WTC11 (cell line): ENCODE data around the gene TPX2.

Experiments
- ATF1 ChIP-seq: sonication (generic); formaldehyde crosslinking; IDR thresholded peaks from 2 replicates; pipeline ENCODE4 v1.8.1; 2023; ENCODE audit warnings: mild to moderate bottlenecking, moderate library complexity, missing genetic modification reagents
- CTCF ChIP-seq: fragments of 200-600 bp; IDR thresholded peaks from 2 replicates; pipeline ENCODE4 v1.8.0; 2022; ENCODE audit warnings: antibody characterized with exemption
- FOXK1 ChIP-seq: sonication (generic); formaldehyde crosslinking; IDR thresholded peaks from 2 replicates; pipeline ENCODE4 v1.8.0; 2022; ENCODE audit warnings: mild to moderate bottlenecking, moderate library complexity, missing genetic modification reagents
- FOXP1 ChIP-seq: sonication (generic); formaldehyde crosslinking; IDR thresholded peaks from 2 replicates; pipeline ENCODE4 v1.8.0; 2022; ENCODE audit warnings: missing genetic modification reagents, mild to moderate bottlenecking, moderate library complexity, borderline replicate concordance
- GABPB1 ChIP-seq: sonication (generic); formaldehyde crosslinking; IDR thresholded peaks from 2 replicates; pipeline ENCODE4 v1.8.1; 2023; ENCODE audit warnings: mild to moderate bottlenecking, missing genetic modification reagents
- MXD4 ChIP-seq: fragments of 250-450 bp; sonication (Bioruptor Pico); IDR thresholded peaks from 2 replicates; pipeline ENCODE4 v1.8.0; 2021; ENCODE audit warnings: mild to moderate bottlenecking, moderate library complexity, borderline replicate concordance
- MYBL2 ChIP-seq: sonication (generic); formaldehyde crosslinking; IDR thresholded peaks from 2 replicates; pipeline ENCODE4 v1.8.1; 2023; ENCODE audit warnings: mild to moderate bottlenecking, moderate library complexity, missing genetic modification reagents
- NR3C1 ChIP-seq: sonication (generic); formaldehyde crosslinking; conservative IDR thresholded peaks from 2 replicates; pipeline ENCODE4 v1.8.1; 2023; ENCODE audit warnings: low read depth, mild to moderate bottlenecking, missing genetic modification reagents
- TEAD1 ChIP-seq: sonication (generic); formaldehyde crosslinking; IDR thresholded peaks from 2 replicates; pipeline ENCODE4 v1.8.0; 2022; ENCODE audit warnings: mild to moderate bottlenecking, missing genetic modification reagents
- USF2 ChIP-seq: sonication (generic); formaldehyde crosslinking; IDR thresholded peaks from 2 replicates; pipeline ENCODE4 v1.8.1; 2023; ENCODE audit warnings: mild to moderate bottlenecking, missing genetic modification reagents, moderate library complexity
- ZNF317 ChIP-seq: sonication (generic); formaldehyde crosslinking; IDR thresholded peaks from 2 replicates; pipeline ENCODE4 v1.8.1; 2023; ENCODE audit warnings: low read depth, mild to moderate bottlenecking, moderate library complexity, missing genetic modification reagents, borderline replicate concordance

GRCh38 chr20:31706607-31707257 is 32.4 kb upstream of the TPX2 start:
- TF ChIP-seq FOXK1 (CRISPR knock-in tag), result no peak
- no peak for TF ChIP-seq CTCF
- TF ChIP-seq GABPB1 (CRISPR knock-in tag), result peak; percentile 97
- no peak for TF ChIP-seq NR3C1
- TF ChIP-seq ZNF317, result no peak
- TF ChIP-seq MXD4 (CRISPR knock-in tag), result no peak
- no peak for TF ChIP-seq MYBL2 (CRISPR knock-in tag)
- no peak for TF ChIP-seq FOXP1 (CRISPR knock-in tag)
- TF ChIP-seq USF2 (CRISPR knock-in tag), result no peak
- TF ChIP-seq ATF1 (CRISPR knock-in tag), result no peak
- TF ChIP-seq TEAD1, result no peak
